HG03108 (cell line): ENCODE measurements around the gene FGF19.

Experiments
- ATAC-seq: cut with Tn5 transposase; IDR thresholded peaks from one replicate; pipeline ENCODE4 v1.9.1; 2021; ENCODE audit warnings: moderate library complexity; ENCODE audit not compliant: unreplicated experiment

FGF19 gene, protein sequence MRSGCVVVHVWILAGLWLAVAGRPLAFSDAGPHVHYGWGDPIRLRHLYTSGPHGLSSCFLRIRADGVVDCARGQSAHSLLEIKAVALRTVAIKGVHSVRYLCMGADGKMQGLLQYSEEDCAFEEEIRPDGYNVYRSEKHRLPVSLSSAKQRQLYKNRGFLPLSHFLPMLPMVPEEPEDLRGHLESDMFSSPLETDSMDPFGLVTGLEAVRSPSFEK

DNA sequence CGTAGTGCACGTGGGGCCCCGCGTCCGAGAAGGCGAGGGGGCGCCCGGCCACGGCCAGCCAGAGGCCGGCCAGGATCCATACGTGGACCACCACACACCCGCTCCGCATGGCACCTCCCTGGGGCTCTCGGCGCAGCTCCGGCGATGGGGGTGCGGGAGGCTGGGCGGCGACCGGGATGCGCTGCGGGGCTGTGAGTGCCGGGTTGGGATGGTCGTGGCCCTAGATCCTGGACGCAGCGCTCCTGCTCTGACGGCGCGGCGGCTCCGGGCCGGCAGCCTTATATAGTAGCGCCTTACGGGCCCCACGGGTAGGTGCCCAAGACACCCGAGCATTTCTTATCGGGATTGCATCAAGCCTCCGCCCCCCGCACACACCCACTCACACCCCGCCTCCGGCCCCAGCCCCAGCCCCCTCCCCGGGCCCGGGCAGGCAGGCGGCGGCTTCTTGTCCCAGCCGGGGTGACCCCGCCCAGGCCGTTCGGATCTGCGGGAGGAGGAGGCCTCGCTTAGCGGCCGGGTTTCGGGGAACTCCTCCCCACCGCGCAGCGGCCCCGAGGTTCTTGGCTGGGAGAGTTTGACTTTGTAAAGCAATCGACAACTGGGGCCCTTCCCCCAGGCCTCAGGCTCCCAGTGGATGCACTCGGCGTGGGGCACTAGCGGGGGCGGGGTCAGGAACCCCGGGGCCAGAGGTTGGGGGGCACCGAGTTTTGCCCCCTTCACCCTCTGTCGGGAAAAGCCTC is at the start of gene FGF19:
TSS of gene FGF19 (minus strand) at position 255 of the 740 bp plus-strand sequence. CDS start at position 109, 146 bp downstream.
- no peak for ATAC-seq

DNA sequence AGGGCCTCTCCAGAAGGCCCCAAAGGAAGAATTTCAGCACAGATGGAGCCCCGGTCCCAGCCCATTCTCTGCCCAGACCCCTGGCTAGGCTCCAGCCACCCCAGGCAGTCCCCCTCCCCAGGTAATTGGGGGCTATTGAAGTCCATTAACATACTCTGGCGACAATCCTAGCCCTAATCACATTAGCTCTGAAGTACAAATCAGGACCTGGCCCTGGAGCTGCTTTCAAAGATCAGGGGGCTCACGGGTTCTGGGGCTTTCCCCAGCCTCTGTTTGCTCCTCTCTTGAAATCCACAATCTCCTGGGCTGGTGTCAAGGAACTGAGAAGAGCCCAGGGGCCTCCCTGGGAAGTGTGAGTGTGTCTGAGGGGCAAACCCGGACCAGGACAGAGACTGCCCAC is 49.1 kb upstream of the FGF19 start:
- ATAC-seq, result no peak

DNA sequence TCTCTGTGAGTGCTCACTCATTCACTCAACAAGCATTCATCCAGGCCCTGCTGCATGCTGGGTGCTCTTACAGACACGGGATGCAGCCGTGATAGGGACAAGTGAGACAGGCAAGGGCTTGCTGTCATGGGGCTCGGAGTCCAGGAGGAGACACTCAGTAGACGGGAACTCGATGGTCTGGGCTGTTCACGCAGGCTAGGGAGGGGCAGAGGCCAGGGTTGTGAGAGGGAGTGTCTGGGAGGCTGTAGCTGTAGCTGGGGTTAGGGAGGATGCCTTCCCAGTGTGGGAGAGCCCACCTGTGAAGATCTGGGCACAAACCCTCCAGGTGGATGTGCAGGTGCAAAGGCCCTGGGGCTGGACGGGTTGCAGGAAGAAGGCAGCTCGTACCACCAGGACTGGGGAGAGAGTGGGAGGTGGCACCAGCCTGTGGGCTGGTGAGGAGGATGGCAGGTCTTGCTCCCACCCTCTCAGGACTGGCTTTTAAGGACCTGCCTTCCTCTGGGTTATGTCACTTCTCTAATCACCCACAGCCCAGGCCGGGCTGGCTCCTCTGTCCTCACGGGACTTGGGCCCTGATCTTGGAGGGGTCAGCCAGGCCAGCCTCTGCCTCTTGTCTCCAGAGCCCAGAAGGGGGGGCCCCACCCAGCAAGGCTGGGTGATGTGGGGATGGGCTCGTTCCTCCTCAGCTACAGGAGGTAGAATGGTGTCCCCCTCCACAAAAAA is 47.2 kb upstream of the FGF19 start:
- no peak for ATAC-seq

DNA sequence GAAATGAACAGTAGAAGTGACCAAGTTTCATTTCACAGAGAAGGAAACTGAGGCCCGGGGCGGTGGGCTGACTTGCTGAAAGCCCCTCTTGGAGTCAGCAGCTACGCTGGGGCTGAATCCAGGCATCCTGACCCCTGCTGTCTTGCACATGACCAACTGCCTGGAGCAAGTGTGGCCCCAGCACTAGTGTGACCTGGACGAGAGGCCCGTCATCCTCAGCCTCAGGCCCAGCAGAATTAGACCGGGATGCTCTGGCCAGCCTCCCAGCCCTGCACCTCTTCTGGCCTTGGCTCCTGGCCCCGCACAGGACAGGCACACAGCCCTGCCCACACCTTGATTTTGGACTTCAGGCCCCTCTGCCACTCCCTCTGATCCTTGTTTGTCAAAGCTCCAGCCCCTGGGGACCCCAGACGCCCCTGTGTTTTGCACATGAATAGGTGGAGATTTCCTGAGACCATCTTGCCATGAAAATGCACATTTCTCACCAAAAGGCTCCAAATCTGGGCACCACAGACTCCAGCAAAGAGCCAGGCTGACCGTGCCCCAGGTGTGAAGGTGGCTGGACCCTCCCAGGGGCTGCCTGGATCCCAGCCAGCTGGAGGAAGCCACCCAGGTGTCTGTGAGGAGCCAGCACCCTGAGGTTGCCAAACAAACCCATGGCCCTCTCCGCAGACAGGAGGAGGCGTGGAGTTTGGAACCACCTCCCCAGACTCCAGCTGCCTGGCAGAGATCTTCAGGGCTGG is 46.5 kb upstream of the FGF19 start:
- no peak for ATAC-seq

DNA sequence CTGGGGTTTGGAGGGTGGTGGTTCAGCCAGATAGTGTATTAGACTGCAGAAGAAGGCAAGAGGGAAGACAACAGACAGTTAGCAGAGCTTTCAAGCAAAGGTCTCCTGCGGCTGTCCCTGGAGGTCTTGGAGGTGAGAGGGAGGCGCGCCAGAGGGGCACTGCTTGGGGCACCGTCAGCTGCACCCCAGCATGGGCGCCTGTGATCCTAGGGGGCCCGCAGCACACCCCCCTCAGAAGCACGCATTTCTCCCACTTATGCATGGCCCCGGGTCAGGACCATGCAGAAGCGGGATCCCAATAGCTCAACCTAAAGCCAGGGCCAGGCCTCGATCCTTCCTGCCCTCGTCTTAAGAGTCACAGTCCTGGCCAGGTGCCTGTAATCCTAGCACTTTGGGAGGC is 44.8 kb upstream of the FGF19 start:
- ATAC-seq, result no peak

DNA sequence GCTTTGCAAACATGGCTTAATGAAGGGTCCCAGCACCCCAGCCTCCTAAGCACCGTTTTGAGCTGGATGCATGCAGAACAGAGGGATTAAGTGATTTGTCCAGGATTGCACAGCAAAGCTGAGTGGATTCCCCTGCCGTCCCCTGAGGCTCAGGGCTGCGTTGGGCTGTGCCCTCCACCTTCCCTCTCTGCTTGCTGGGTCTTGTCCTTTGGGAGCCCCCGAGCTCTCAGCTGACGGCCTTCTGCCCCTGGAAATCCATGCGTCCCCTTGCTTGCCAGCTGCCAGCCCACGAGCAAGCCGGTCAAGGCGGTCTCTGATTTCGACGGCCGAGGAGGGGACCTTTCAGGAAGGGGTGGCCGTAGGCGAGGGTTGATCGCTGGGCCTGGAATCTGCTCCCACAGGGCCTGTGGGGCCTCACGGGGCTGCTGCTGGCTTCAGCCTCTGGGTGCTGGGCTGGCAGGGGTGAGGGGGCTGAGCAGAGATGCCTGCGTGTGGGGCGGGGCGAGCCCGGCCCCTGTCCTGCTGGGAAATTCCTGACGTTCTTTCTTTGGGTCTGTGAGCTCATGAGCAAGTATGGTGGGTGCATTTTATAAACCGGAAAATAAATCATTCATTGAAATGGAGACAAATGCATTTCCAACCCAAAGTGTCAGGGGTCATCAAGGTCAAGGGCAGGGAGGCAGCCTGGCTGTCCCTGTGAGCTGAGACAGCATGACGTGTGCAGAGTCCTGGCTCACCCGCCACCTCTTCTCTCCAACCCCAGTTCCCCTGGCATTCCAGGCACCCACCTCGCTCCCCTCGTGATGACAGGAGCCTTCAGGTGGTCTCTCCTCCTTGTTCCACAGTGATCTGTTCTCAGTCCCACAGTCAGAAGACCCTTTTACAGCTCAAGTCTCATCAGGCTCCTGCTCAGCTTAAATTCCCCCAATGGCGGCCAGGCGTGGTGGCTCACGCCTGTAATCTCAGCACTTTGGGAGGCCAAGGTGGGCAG is 43.2 kb upstream of the FGF19 start:
- no peak for ATAC-seq

DNA sequence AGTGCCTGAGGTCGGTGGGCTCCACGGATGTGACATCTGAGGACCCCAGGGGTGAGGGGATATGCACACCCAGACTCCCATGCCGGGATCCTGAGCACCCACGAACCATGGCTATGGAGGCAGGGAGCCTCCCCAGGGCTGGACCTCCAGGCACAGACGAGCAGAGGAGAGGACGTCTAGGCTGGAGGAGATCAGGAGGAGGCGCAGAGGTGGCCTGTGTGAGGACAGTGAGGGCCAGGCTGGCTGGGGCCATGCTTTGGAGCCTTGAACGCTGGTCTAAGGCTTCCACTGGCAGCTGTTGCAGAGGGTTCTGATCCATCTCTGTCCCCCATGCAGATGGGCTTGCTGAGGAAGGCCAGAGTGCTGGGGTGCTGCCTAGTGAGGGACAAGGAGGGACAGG is 42.3 kb upstream of the FGF19 start:
- ATAC-seq, result no peak

DNA sequence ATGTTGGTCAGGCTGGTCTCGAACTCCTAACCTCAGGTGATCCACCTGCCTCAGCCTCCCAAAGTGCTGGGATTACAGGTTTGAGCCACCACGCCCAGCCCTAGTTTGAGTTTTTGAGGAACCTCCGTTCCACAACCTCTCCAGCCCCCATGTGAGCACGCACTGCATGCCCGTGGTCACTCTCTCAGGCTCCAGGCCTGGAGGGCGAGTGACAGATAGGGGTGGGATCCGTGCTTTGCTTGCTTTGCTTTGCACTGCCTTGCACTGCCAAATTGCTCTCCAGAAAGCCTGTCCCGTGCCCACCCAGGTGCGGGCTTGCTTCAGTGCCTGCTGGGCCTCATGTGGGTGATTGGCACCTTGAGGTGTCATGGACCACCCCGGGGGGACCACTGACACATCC is 41.4 kb upstream of the FGF19 start:
- no peak for ATAC-seq

DNA sequence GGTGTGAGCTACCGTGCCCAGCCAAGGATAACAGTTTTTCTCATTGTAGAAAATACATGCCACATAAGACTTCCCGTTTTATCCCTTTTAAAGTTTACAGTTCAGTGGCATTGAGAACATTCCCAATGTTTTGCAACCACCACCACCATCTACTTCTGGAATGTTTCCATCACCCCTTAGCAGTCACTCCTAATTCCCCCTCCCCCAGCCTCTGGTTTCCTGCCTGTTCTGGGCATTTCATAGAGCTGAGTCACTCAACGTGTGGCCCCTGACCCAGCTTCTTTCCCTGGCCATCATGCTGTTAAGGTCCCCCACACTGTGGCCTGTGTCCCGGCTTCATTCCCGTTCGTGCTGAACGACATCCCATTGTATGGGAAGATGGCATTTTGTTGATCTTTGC is 40.6 kb upstream of the FGF19 start:
- ATAC-seq, result no peak

DNA sequence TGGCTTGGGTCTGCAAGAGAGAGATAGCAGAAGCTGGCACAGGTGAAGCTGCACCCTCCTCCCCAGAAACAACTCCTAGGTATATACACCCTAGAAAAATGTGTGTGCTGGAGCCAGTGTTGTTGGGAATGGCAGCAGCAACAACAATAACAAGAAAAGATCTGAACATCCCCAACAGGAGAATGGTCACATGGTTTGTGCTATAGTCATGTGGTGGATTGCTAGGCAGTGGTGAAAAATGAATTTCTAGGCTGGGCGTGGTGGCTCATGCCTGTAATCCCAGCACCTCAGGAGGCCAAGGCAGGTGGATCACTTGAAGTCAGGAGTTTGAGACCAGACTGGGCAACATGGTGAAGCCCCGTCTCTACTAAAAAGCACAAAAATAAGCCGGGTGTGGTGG is 31.0 kb upstream of the FGF19 start:
- no peak for ATAC-seq

DNA sequence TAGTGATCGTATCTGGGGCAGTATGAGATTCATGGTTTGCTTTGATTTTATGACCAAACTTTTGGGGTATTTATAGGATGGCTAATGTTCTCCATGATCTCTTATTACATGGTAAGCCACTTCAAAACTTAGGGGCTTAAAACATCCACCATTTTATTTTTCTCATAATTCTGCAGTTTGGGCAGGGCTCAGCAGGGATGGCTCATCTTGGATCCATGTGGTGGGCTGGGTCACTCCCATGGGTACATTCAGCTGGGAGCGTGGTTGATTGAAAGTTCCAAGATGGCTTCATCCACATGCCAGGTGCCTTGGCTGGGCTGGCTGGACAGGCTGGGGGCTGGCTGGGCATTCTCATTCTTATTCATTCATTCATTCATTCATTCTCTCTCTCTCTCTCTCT is 30.5 kb upstream of the FGF19 start:
- ATAC-seq, result no peak

DNA sequence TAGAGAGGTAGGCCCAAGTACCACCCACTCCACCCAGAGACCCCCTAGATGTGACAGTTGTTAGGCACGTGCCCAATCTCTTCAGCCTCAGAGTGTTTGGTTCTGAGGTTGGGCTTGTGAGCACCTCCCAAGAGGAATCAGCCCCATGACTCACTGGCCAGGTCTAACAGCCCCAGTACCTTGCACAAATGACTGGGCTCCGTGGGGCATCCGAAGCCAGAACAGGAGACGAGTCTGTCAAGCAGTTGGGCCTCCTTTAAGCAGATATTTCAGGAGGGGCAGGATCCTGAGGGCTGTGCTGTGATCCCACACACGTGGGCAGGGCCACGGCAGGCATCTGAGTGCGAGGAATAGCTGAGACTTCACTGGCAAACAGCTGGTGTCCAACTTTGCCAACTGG is 29.1 kb upstream of the FGF19 start:
- no peak for ATAC-seq

DNA sequence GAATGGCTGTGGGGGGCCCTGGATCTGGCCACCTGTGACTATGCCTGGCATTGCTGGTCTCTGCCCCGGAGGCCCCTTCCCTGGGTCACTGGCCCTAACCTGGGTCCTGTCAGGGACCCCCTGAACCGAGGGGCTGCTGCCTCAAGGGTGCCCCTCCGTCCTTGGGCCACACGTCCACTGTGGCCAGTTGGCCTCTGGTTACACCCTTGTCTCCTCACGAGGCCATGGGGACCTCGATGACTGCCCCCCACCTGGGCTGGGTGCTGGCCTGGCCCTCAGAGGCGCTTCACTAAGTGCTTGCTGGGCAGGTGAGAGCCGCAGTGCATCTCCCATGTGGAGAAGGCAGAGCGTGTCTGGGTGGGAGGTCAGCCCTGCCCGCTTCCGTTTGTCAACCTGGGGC is 27.3 kb upstream of the FGF19 start:
- no peak for ATAC-seq

DNA sequence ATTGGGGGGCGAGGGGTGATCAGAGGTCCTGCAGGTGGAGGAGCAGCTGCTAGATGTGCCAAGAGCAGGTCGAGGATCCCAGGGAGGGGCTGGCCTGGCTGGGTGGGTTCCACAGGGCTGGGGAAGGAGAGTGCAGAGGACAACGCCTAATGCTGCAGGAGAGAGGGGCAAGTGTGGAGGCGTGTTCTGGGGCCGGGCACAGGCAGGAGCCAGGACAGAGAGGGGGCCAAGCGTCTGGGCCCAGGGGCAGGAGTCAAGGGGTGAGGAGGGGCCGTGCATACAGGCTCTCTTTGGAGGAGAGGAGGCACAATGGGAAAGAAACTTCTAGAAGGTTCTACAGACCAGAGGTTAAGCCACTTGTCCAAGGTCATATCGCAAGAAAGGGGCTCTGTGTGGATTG is 26.7 kb upstream of the FGF19 start:
- ATAC-seq, result no peak

DNA sequence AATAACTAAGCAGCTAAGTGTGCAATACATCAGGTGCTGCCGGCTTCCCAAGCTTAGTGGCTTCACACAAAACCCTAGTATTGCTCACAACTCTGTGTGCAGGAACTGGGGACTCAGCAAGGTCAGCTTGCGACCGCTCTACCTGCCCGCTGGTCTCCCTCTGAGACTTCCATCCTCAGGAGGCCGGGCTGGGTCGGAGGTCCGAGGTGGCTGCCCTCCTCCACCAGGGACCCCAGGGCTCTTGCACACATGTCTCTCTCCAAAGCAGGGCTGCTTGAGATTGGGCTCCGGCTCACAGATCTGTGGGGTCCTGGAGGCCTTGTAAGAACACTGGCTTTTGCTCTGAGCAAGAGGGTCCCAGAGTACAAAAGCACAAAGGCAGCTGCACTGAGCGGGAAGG is 25.4 kb upstream of the FGF19 start:
- ATAC-seq, result no peak

DNA sequence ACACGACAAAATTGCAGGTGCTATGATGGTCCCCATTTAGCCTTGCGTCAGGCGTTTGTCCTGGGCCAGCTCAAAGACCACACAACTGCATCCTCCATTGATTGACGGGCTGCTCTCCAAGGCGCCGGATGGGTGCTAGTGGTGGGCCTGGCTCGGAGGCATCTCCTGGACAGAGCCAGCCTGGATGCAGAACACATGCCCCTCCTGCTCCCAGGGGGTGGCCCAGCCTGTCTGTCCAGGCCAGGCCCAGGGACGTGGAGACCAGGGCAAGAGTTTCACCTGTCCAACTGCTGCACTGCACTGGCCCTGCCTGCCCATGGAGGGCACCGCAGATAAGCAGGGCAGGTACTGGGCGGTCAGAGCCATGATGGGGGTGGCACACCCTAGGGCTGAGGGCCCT is 23.4 kb upstream of the FGF19 start:
- ATAC-seq, result no peak

DNA sequence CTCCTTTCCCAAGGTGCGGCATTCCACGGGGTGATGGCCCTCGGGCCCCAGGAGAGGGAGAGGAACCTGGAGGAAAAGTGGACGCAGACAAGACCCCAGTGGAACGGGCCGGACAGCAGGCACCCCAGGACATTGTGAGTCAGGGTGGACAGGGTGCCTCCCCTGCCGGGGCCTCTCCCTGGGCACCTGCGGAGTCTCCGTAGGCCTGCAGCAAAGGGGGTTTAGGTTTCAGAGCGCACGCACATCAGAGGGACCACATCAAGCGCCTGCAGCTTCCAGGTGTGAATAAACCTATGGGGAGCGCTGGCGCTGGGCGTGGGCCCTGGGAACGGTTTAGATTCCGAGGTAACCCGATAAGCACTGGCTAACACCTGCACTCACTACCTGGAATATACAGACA is 22.7 kb upstream of the FGF19 start:
- ATAC-seq, result no peak

DNA sequence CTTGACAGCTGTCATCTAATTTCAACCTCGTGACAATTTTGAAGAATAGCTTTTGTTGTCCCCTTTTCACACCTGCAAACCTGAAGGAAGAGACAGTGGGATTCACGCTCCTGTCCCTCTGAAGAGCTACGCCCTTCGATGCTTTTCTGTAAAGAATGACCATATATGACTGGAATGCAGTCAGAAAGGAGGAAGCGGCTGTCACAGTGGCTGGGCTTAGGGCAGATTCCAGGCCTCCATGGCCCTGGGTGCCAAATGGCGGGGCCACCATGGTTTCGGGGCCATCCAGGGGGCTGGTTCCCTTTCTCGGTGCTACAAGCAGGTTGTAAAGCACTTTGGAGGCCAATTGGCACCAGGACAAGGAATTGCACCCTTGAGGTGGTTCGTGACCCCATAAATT is 22.2 kb upstream of the FGF19 start:
- no peak for ATAC-seq

DNA sequence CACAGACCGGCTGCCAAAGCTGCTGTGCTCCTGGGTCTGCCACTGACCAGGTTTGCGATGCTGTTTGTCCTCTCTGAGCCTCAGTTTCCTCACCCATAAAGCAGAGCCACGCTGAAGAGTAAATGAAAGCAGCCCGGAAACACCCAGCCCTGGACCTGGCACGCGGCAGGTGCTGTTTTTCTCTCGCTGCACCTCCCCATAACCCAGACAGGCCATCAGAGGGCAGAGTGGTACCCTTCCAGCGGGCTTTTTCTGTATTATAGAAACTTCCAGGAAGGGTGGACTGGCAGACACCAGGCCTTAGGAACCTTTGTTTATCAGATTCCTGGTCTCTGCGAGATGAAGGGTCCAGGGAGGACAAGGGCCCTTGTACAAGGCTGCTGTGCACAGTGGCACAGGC is 17.9 kb upstream of the FGF19 start:
- ATAC-seq, result no peak

DNA sequence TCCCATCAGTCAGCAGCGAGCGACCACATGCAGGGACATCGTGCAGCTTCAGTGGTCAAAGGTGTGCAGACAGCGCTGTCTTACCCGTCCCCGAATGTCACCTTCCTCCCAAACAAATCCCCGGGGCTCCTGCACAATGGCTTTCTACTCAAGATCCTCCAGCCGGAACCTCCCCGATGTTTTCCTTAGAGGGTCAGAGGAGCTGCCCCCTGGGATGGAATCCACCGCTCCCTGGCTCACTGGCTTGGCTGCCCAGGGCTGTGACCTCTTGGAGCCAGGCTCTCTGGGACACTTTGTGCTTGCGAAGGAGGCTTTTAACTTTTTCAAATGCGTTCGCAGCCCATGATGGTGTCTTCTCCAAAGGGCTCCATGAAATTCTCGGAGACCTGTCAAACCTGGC is 17.3 kb upstream of the FGF19 start:
- no peak for ATAC-seq
